OCI-LY7 (cell line): ENCODE data around the gene VPS54. TPM values are rescaled to one million over a fixed set of nuclear protein-coding genes. Genes with fewer than 3 reads are reported as not detected.

Experiments used
- Bru-seq: library from RNA; stranded (reverse); fragments of 400-500 nt; gene quantifications from one replicate; lab custom pipeline; 2021; lab: Mats Ljungman, UMichigan
- BruChase-seq, 2 experiments: library from RNA; stranded (reverse); fragments of 400-500 nt; gene quantifications; one replicate each; lab custom pipeline; 2021; lab: Mats Ljungman, UMichigan
- BruUV-seq: library from RNA; stranded (reverse); fragments of 400-500 nt; replicated peaks from 2 replicates; lab custom pipeline; 2021; lab: Mats Ljungman, UMichigan
- CTCF ChIA-PET: fragments of 300-600 bp; sonication (Branson Sonifier 250); formaldehyde crosslinking; loops from one replicate; lab custom pipeline; 2022; ENCODE audit warnings: antibody characterized with exemption; ENCODE audit not compliant: unreplicated experiment; lab: Charles Lee
- POLR2A ChIA-PET: fragments of 300-600 bp; sonication (Branson Sonifier 250); formaldehyde crosslinking; loops from one replicate; lab custom pipeline; 2022; ENCODE audit warnings: antibody characterized with exemption; lab: Charles Lee
- DNase-seq: peaks from one replicate; pipeline ENCODE4 v3.0.0-alpha.2; 2015; ENCODE audit warnings: low spot score
- H2AFZ ChIP-seq: fragments of 200-600 bp; sonication (generic), shearing (Covaris generic); 2 replicates; pipeline ENCODE4 v1.6.1; 2014; ENCODE audit warnings: mild to moderate bottlenecking, antibody characterized with exemption, low read length, moderate library complexity
- H3K27ac ChIP-seq: fragments of 200-600 bp; sonication (generic); 2 replicates; pipeline ENCODE4 v1.5.1; 2014; ENCODE audit warnings: mixed run types, low read depth, mild to moderate bottlenecking, moderate library complexity, low read length, inconsistent platforms; ENCODE audit not compliant: poor library complexity, severe bottlenecking
- H3K36me3 ChIP-seq: fragments of 200-600 bp; sonication (generic); 2 replicates; pipeline ENCODE4 v1.6.1; 2014; ENCODE audit warnings: mild to moderate bottlenecking, antibody characterized with exemption, low read length, moderate library complexity, mixed read lengths; ENCODE audit not compliant: insufficient read depth
- H3K4me1 ChIP-seq: fragments of 200-600 bp; sonication (generic); 2 replicates; pipeline ENCODE4 v1.5.1; 2014; ENCODE audit warnings: mild to moderate bottlenecking, low read length; ENCODE audit not compliant: insufficient read depth, poor library complexity, severe bottlenecking
- H3K4me2 ChIP-seq: fragments of 200-600 bp; sonication (generic); 2 replicates; pipeline ENCODE4 v1.6.1; 2014; ENCODE audit warnings: mild to moderate bottlenecking, low read length
- H3K4me3 ChIP-seq: fragments of 200-600 bp; sonication (generic); 2 replicates; pipeline ENCODE4 v1.5.1; 2014; ENCODE audit warnings: mild to moderate bottlenecking, low read depth, low read length; ENCODE audit not compliant: poor library complexity, severe bottlenecking
- H3K79me2 ChIP-seq: fragments of 200-600 bp; sonication (generic); 2 replicates; pipeline ENCODE4 v1.6.1; 2016; ENCODE audit warnings: low read depth, mild to moderate bottlenecking, low read length, moderate library complexity, mixed read lengths; ENCODE audit not compliant: insufficient read depth
- H3K9me2 ChIP-seq: fragments of 200-600 bp; sonication (generic); 2 replicates; pipeline ENCODE4 v1.6.1; 2016; ENCODE audit warnings: mild to moderate bottlenecking, low read length, mixed read lengths; ENCODE audit not compliant: insufficient read depth
- H3K9me3 ChIP-seq: fragments of 200-600 bp; sonication (generic); 2 replicates; pipeline ENCODE4 v1.6.1; 2014; ENCODE audit warnings: mild to moderate bottlenecking, mixed run types, low read length, mixed read lengths
- H4K20me1 ChIP-seq: fragments of 200-600 bp; sonication (generic); 2 replicates; pipeline ENCODE4 v1.6.1; 2014; ENCODE audit warnings: mild to moderate bottlenecking, antibody characterized with exemption, low read length, moderate library complexity, mixed read lengths; ENCODE audit not compliant: insufficient read depth
- CTCF ChIP-seq: fragments of 200-600 bp; sonication (generic); conservative IDR thresholded peaks from 2 replicates; pipeline ENCODE4 v1.5.1; 2014; ENCODE audit warnings: mild to moderate bottlenecking, antibody characterized with exemption, low read length, moderate library complexity, mixed read lengths
- EZH2phosphoT487 ChIP-seq: fragments of 200-600 bp; sonication (generic); IDR thresholded peaks from 2 replicates; pipeline ENCODE4 v1.6.1; 2018; ENCODE audit warnings: low read depth, borderline replicate concordance, mild to moderate bottlenecking, mixed run types, antibody characterized with exemption, low read length, moderate library complexity, mixed read lengths
- intact Hi-C: fragments of 100-400 bp; cut with micrococcal nuclease; formaldehyde crosslinking; loops from one replicate; pipeline ENCODE4 v1.10.0; 2022; ENCODE audit not compliant: unreplicated experiment
- long read RNA-seq: library from polyadenylated mRNA; stranded (forward); transcript quantifications from one replicate; pipeline ENCODE4 v2.0.0, GENCODE V29; 2022
- total RNA-seq, 2 experiments: library from RNA; depleted of rRNA in 1 of 2; stranded (reverse); fragments of >200 nt in 1 of 2; shearing (Covaris generic) in 1 of 2; gene quantifications; 2 replicates each; pipeline ENCODE4 v1.2.3, GENCODE V29; 2014 to 2022

VPS54 gene, protein sequence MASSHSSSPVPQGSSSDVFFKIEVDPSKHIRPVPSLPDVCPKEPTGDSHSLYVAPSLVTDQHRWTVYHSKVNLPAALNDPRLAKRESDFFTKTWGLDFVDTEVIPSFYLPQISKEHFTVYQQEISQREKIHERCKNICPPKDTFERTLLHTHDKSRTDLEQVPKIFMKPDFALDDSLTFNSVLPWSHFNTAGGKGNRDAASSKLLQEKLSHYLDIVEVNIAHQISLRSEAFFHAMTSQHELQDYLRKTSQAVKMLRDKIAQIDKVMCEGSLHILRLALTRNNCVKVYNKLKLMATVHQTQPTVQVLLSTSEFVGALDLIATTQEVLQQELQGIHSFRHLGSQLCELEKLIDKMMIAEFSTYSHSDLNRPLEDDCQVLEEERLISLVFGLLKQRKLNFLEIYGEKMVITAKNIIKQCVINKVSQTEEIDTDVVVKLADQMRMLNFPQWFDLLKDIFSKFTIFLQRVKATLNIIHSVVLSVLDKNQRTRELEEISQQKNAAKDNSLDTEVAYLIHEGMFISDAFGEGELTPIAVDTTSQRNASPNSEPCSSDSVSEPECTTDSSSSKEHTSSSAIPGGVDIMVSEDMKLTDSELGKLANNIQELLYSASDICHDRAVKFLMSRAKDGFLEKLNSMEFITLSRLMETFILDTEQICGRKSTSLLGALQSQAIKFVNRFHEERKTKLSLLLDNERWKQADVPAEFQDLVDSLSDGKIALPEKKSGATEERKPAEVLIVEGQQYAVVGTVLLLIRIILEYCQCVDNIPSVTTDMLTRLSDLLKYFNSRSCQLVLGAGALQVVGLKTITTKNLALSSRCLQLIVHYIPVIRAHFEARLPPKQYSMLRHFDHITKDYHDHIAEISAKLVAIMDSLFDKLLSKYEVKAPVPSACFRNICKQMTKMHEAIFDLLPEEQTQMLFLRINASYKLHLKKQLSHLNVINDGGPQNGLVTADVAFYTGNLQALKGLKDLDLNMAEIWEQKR
- total RNA-seq (2014; rRNA removed; shearing (Covaris generic)) (12.9 and 14.7 TPM in 2 replicates), total RNA-seq (2022) (17.8 and 19.0 TPM in 2 replicates), Bru-seq, nascent RNA (percentile 81 among the genes with signal in this experiment), BruChase-seq, experiment 1, labeled RNA remaining after a 6-hour chase (percentile 68 among the genes with signal in this experiment), BruChase-seq, experiment 2, labeled RNA remaining after a 2-hour chase (percentile 70 among the genes with signal in this experiment)
- long read RNA-seq, full-length matches to known transcripts, result 22 of 88 reads
- long read RNA-seq, partial matches to known transcripts, result 23 of 88 reads
- long read RNA-seq, other reads (novel, unspliced or antisense), result 43 of 88 reads

DNA sequence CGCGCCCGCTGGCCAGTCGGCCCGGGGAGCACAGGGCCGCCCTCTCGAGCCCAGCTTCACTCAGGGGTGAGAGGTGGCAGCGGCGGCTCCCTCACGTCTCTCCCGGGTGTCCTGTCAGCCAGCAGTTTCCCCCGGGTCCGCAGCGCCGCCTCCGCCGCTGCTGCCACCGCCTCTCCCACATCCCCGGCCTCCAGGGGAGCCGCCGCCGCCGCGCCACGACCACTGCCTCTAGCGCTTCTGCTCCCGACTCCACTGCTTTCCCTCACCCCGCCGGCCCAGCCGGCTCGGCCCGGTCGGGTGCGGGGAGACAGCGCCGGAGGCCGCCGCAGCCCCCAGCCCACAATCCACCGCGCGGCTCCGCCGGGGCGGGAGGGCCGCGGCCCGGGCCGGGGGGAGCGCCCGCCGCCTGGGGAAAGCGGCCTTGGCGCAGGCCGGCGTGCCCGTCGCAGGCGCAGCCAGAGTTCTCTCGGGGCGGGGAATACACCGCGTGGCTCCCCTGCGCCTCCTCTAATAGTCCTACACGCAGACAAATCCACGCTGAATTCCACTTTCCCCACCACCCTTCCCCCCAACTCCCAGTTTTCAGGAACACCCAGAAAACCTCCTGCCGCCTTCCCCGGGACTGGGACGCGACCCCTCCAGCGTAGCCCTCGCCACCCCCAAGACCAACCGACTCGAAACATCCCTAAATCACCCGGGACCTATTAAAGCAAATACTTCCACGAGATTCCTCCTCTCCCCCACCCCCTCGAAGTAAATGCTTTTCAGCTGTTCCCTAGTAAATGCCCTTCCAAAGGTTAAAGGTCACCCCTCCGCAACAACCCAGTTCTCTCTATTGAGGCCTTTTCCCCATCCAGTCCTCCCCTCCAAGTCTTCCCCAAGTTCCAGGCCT lies at the start of gene VPS54:
Gene VPS54 (minus strand): TSS at position 346 of the 892 bp plus-strand sequence. CDS start 35,429 bp downstream, outside the sequence.
- peaks cover 40% of the 10 kb centered on the region for H3K79me2 ChIP-seq
- H4K20me1 ChIP-seq, result peaks cover 5% of the 10 kb centered on the region; the same call in 1 of the 2 replicates
- peak; percentile 72 for DNase-seq
- H3K4me3 ChIP-seq, result peak within 1 kb of the TSS; percentile 86
- no peaks in the 10 kb centered on the region for H3K9me3 ChIP-seq
- TF ChIP-seq EZH2phosphoT487 (no peak), CTCF (no peak)
- no peaks in the 10 kb centered on the region for H3K36me3 ChIP-seq
- ChIA-PET POLR2A (interaction anchor here (0.5 to 1.3 kb wide), 6 partner anchors 9 to 1273 kb away, joined by 3 to 5 read pairs (median 4); no protein-coding TSS in a partner anchor), CTCF (interaction anchor here (0.6 kb wide), 1 partner anchor 507 kb away, joined by 3 read pairs; no protein-coding TSS in a partner anchor)
- H3K4me2 ChIP-seq, result peak within 1 kb of the TSS; percentile 77
- peak within 1 kb of the TSS; percentile 95 for H2AFZ ChIP-seq
- H3K27ac ChIP-seq, result peak within 1 kb of the TSS; percentile 54
- intact Hi-C loops, result loop anchor here (10.0 kb wide), 1 partner anchor 65 kb away; no protein-coding TSS in a partner anchor
- H3K9me2 ChIP-seq, result no peaks in the 10 kb centered on the region
- BruUV-seq, result no TSS peak
- peaks cover 36% of the 10 kb centered on the region for H3K4me1 ChIP-seq

DNA sequence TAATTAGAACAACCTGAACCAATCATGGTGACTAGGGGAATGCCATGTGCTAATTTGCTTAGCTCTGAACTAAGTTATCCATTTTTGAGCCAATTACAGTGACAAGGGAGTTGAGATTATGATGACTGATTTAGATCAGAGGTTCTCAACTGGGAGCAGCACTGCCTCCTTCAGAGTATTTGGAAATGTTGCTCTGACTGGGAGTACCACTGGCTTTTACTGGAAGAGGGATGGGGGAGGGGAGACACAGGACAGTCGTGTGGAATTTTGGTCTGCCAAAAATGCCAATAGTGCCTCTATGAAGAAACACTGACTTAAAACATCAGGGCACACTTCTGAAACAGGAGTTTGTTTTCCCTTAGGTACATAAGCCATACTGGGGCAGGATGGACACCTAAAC lies 48.1 kb upstream of the VPS54 start:
- POLR2A ChIA-PET, result interaction anchor here (0.9 kb wide), 2 partner anchors 10 to 17 kb away, joined by 3 to 7 read pairs; no protein-coding TSS in a partner anchor
- TF ChIP-seq EZH2phosphoT487 (no peak), CTCF (peak; percentile 26; the same call in 1 of the 2 replicates)
- Histone ChIP-seq H2AFZ (0 out of 2 replicates have a peak overlapping the region, but pooled peaks have one; percentile 18), H3K27ac (no peak overlapping the region), H3K4me2 (no peak overlapping the region), H3K79me2 (no peaks in the 10 kb centered on the region), H3K4me3 (no peak overlapping the region), H3K36me3 (peaks cover 12% of the 10 kb centered on the region; the same call in 1 of the 2 replicates), H3K9me2 (no peaks in the 10 kb centered on the region), H3K9me3 (no peaks in the 10 kb centered on the region), H4K20me1 (no peaks in the 10 kb centered on the region), H3K4me1 (peaks cover 64% of the 10 kb centered on the region)
- no peak for DNase-seq
- intact Hi-C loops, result no loop called here
- CTCF ChIA-PET, result no interaction called here
- BruUV-seq, result no TSS peak
